Activated naive CD8-positive, alpha-beta T cell treated with anti-CD3 and anti-CD28 coated beads, Interleukin-2, amount 50 U/mL, for 24 hours (primary cell): ENCODE results near the gene IGLON5.

Experiments
- ATAC-seq: fragments of 150-1000 bp; cut with Tn5 transposase; one replicate; pipeline ENCODE4 v1.10.0; 2021
- DNase-seq: peaks from one replicate; pipeline ENCODE4 v3.0.0; 2021
- H3K27ac Mint-ChIP-seq: one replicate; pipeline ENCODE4 v1.8.0; 2021; ENCODE audit warnings: mild to moderate bottlenecking, mixed read lengths
- H3K27me3 Mint-ChIP-seq: one replicate; pipeline ENCODE4 v1.8.0; 2021; ENCODE audit warnings: mixed read lengths
- H3K36me3 Mint-ChIP-seq: one replicate; pipeline ENCODE4 v1.8.0; 2021; ENCODE audit warnings: low read depth, mixed read lengths
- H3K4me1 Mint-ChIP-seq: one replicate; pipeline ENCODE4 v1.8.0; 2021; ENCODE audit warnings: mixed read lengths
- H3K4me3 Mint-ChIP-seq: one replicate; pipeline ENCODE4 v1.8.0; 2021; ENCODE audit warnings: mild to moderate bottlenecking, moderate library complexity, mixed read lengths
- H3K9me3 Mint-ChIP-seq: one replicate; pipeline ENCODE4 v1.8.0; 2021; ENCODE audit warnings: mixed read lengths

IGLON5 gene

GRCh38 chr19:51311351-51312257 lies at the start of gene IGLON5:
Gene IGLON5, plus strand, starts transcription at chr19:51311644. Its CDS starts 204 bp downstream, at chr19:51311848.
- Mint-ChIP-seq H3K4me3 (no peak within 1 kb of the TSS), H3K27ac (no peak within 1 kb of the TSS), H3K9me3 (peaks cover 19% of the 10 kb centered on the region), H3K27me3 (peaks cover 52% of the 10 kb centered on the region), H3K4me1 (no peaks in the 10 kb centered on the region), H3K36me3 (peaks cover 6% of the 10 kb centered on the region)
- DNase-seq (no peak), ATAC-seq (no peak)

GRCh38 chr19:51263808-51264207 lies 47.6 kb upstream of the IGLON5 start:
- Mint-ChIP-seq H3K9me3 (no peaks in the 10 kb centered on the region), H3K27me3 (peaks cover 8% of the 10 kb centered on the region), H3K4me1 (no peaks in the 10 kb centered on the region), H3K36me3 (no peaks in the 10 kb centered on the region), H3K27ac (no peak overlapping the region), H3K4me3 (no peak overlapping the region)
- ATAC-seq (no peak), DNase-seq (no peak)

DNA sequence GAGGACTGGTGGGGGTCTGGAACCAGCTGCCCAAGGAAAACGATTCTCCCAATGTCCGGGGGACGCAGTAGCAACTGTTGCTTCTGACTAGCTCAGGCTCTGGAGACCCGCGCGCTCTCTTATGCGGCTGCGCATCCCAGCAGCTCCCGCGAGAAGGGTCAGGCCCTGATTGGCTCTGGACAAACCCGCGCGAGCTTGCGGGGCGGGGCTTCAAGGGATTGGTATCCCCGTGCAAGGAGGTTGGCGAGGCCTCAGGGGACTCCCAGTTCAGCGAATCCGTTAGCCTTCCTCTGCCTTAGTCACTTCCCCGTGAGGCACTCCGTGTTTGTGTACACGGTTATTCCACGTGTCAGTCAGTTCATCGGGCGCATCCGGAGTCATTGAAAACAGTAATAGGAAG lies 40.4 kb upstream of the IGLON5 start:
- no peak for DNase-seq
- Mint-ChIP-seq H3K4me3 (no peak overlapping the region), H3K27ac (no peak overlapping the region)

GRCh38 chr19:51272183-51272810 lies 39.1 kb upstream of the IGLON5 start:
- Mint-ChIP-seq H3K27ac (no peak overlapping the region), H3K4me1 (peaks cover 7% of the 10 kb centered on the region), H3K4me3 (no peak overlapping the region), H3K9me3 (no peaks in the 10 kb centered on the region), H3K36me3 (no peaks in the 10 kb centered on the region), H3K27me3 (peaks cover 14% of the 10 kb centered on the region)
- ATAC-seq = peak; percentile 40
- no peak for DNase-seq

More for the DNA sequence above, 40.4 kb upstream of the IGLON5 start:
- no peaks in the 10 kb centered on the region for H3K36me3 Mint-ChIP-seq
- H3K9me3 Mint-ChIP-seq = no peaks in the 10 kb centered on the region
- ATAC-seq = no peak
- peaks cover 7% of the 10 kb centered on the region for H3K4me1 Mint-ChIP-seq
- peaks cover 6% of the 10 kb centered on the region for H3K27me3 Mint-ChIP-seq

DNA sequence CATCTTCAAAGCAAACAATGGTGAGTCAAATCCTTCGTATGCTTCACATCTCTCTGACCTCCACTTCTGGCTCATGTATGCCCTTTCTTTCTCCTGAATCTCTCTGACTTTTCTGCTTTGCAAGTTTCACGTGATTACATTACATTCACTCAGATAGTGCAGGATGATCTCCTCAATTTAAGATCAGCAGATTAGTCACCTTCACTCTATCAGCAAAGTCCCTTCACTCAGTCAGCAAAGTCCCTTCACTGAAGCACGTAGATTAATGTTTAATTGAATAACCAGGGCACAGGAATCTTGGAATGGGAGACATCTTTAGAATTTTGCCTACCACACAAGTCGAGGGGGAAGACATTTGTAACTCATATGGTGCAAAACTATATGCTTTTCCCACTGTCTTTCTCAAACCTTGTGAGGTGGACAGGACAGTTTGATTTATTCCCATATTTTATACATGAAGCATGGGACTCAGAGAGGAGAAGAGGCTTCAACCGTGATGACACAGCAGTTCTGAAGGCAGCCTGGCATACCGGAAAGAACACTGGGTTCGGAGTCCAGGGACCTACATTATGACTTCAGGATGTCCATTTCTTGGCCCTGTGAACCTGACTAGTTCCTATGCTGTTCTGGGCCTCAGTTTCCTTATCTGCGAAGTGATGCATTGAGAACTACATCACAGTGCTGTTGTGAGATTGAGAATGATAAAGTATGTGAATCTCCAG lies 37.2 kb upstream of the IGLON5 start:
- ATAC-seq (no peak), DNase-seq (no peak)
- H3K27me3 Mint-ChIP-seq = peaks cover 24% of the 10 kb centered on the region
- no peak overlapping the region for H3K27ac Mint-ChIP-seq
- no peaks in the 10 kb centered on the region for H3K9me3 Mint-ChIP-seq
- H3K4me3 Mint-ChIP-seq = no peak overlapping the region
- H3K36me3 Mint-ChIP-seq = no peaks in the 10 kb centered on the region
- peaks cover 7% of the 10 kb centered on the region for H3K4me1 Mint-ChIP-seq

GRCh38 chr19:51277112-51277511 lies 34.3 kb upstream of the IGLON5 start:
- ATAC-seq = no peak
- no peaks in the 10 kb centered on the region for H3K9me3 Mint-ChIP-seq
- no peak for DNase-seq
- H3K27ac Mint-ChIP-seq = no peak overlapping the region
- H3K36me3 Mint-ChIP-seq = no peaks in the 10 kb centered on the region
- no peak overlapping the region for H3K4me3 Mint-ChIP-seq
- H3K27me3 Mint-ChIP-seq = peaks cover 24% of the 10 kb centered on the region
- peaks cover 4% of the 10 kb centered on the region for H3K4me1 Mint-ChIP-seq

GRCh38 chr19:51282335-51282734 lies 29.1 kb upstream of the IGLON5 start:
- Mint-ChIP-seq H3K4me1 (no peaks in the 10 kb centered on the region), H3K27me3 (peaks cover 19% of the 10 kb centered on the region), H3K9me3 (no peaks in the 10 kb centered on the region), H3K27ac (no peak overlapping the region), H3K36me3 (no peaks in the 10 kb centered on the region), H3K4me3 (no peak overlapping the region)
- ATAC-seq = no peak
- no peak for DNase-seq

DNA sequence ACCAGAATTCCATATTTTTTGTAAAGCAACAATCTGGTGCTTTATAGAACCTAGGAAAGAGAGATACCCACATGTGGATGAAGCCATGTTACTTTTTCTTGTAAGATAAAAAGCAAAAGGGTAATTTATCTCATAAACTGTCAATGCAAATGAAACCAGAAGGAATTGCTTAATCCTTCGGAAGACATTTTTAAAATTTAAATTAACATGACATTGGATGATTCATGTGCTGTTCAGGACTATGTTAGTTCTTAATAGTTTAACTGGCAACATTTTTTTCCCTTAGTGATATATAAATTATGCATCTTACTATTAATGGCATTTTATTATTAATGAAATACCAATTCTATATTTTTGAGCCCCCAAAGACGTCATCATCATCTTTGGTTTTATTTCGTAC lies 25.8 kb upstream of the IGLON5 start:
- peaks cover 12% of the 10 kb centered on the region for H3K27me3 Mint-ChIP-seq
- no peaks in the 10 kb centered on the region for H3K36me3 Mint-ChIP-seq
- H3K27ac Mint-ChIP-seq = no peak overlapping the region
- ATAC-seq = no peak
- H3K4me1 Mint-ChIP-seq = no peaks in the 10 kb centered on the region
- H3K9me3 Mint-ChIP-seq = no peaks in the 10 kb centered on the region
- DNase-seq = no peak
- H3K4me3 Mint-ChIP-seq = no peak overlapping the region

DNA sequence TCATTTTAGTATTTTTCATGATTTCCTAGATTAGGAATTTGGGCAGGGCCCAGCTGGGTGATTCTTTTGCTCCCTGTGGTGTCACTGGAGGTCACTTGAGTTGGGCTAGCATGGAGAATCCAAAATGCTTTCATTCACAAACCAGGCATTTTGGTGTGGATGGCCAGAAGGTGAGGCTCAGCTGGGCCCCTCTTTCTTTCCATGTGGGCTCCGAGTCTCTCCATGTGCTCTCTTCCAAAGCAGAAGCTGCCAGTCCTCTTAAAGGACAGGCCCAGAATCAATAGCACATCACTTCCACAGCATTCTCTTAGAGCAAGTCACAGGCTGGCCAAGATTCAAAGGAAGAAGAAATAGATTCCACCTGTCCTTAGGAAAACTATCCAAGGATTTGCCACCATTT lies 21.8 kb upstream of the IGLON5 start:
- Mint-ChIP-seq H3K9me3 (no peaks in the 10 kb centered on the region), H3K4me1 (no peaks in the 10 kb centered on the region), H3K27me3 (peaks cover 6% of the 10 kb centered on the region), H3K4me3 (no peak overlapping the region), H3K36me3 (no peaks in the 10 kb centered on the region), H3K27ac (no peak overlapping the region)
- ATAC-seq (no peak), DNase-seq (no peak)

- Mint-ChIP-seq H3K27ac (no peak overlapping the region), H3K36me3 (no peaks in the 10 kb centered on the region), H3K4me3 (no peak overlapping the region), H3K4me1 (no peaks in the 10 kb centered on the region), H3K27me3 (peaks cover 11% of the 10 kb centered on the region), H3K9me3 (no peaks in the 10 kb centered on the region)
- ATAC-seq (no peak), DNase-seq (no peak)
Observed at GRCh38 chr19:51292971-51293370, 18.5 kb upstream of the IGLON5 start.

- no peaks in the 10 kb centered on the region for H3K36me3 Mint-ChIP-seq
- H3K4me1 Mint-ChIP-seq = no peaks in the 10 kb centered on the region
- H3K4me3 Mint-ChIP-seq = no peak overlapping the region
- DNase-seq = no peak
- no peak for ATAC-seq
- no peaks in the 10 kb centered on the region for H3K9me3 Mint-ChIP-seq
- no peak overlapping the region for H3K27ac Mint-ChIP-seq
- H3K27me3 Mint-ChIP-seq = peaks cover 11% of the 10 kb centered on the region
Observed at GRCh38 chr19:51293571-51294210, 17.8 kb upstream of the IGLON5 start.

DNA sequence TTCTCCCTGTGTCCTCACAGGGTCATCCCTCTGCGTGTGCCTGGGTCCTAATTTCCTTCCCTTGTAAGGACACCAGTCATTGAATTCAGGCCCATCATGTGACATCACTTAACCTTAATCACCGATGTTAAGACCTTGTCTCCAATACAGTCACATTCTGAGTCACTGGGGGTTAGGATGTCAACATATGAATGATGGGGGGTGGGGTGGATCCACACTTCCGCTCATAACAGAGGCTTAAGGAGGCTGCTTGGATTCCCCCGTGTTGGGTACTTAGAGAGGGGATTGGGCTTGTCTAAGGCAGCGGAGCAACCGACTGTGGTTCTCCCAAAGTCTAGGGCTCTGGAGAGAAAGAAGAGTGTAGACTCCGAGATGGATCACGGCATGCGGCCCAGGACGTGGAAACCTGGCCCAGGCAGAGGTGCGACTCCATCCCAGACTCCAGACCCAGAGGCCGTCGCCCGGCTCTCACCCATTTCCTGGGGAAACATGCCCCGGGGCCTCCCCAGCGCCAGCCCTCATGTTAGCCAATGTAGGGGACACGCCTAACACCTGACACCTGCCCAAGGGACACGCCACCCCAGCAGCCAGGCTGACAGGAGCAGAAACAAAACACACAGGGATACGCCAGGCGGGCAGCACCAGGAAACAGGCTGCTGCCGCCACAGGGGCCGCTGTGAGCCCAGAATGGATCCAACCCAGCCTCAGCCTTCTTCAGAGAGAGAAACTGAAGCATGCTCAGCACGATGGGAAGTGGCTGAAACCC lies 17.1 kb upstream of the IGLON5 start:
- Mint-ChIP-seq H3K4me1 (no peaks in the 10 kb centered on the region), H3K4me3 (no peak overlapping the region), H3K27me3 (peaks cover 11% of the 10 kb centered on the region), H3K9me3 (no peaks in the 10 kb centered on the region), H3K27ac (no peak overlapping the region), H3K36me3 (no peaks in the 10 kb centered on the region)
- DNase-seq (no peak), ATAC-seq (no peak)

DNA sequence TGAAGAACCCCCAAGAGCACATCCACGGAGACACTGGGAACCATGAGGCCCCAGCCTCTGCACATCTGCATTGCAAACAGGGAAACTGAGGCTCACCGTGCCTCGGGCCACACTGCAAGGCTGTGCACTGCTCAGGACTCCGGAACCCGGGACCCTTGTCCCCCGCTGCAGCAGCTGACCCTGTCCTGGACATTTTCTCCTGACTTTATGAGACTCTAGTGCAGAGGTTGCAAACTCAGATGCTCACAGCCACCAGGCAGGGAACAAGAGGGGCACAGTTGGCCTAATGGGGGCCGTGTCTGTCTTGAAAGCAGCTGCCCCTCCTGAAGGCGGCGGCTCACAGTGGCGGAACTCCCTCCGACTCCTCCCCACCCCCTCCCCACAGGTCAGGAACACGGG lies 16.5 kb upstream of the IGLON5 start:
- no peak overlapping the region for H3K27ac Mint-ChIP-seq
- DNase-seq (no peak), ATAC-seq (no peak)
- no peaks in the 10 kb centered on the region for H3K4me1 Mint-ChIP-seq
- H3K4me3 Mint-ChIP-seq = no peak overlapping the region
- no peaks in the 10 kb centered on the region for H3K36me3 Mint-ChIP-seq
- no peaks in the 10 kb centered on the region for H3K9me3 Mint-ChIP-seq
- peaks cover 11% of the 10 kb centered on the region for H3K27me3 Mint-ChIP-seq
